ENCODE measurements around the gene ZNF433.

Gene ZNF433

GRCh38 chr19:12034198-12034597, 1.3 kb downstream of the ZNF433 start:
- Histone ChIP-seq H3K4me2 (no peak overlapping the region), H3K9ac (no peak overlapping the region), H3K27ac (no peak overlapping the region)

GRCh38 chr19:12015753-12016116, 19.7 kb downstream of the ZNF433 start:
- H3K4me3 ChIP-seq (IDR thresholded peaks at IDR 0.05; ENCODE audit: insufficient read depth, low read depth, low read length) = no peak overlapping the region
- no peaks in the 10 kb centered on the region for H4K20me1 ChIP-seq (ENCODE audit: insufficient read depth)
- no peaks in the 10 kb centered on the region for H3K36me3 ChIP-seq (ENCODE audit: insufficient read depth)
- no peaks in the 10 kb centered on the region for H3K79me2 ChIP-seq (ENCODE audit: insufficient read depth, low read depth)
- TF ChIP-seq CTCF (conservative IDR thresholded peaks at IDR 0.05; ENCODE audit: low read depth, low read length) = no peak
- H3K9ac ChIP-seq = no peak overlapping the region
- no peaks in the 10 kb centered on the region for H3K4me1 ChIP-seq (ENCODE audit: low read depth, poor library complexity, severe bottlenecking)
- no peak overlapping the region for H2AFZ ChIP-seq (ENCODE audit: low read depth)
- no peak overlapping the region for H3K27ac ChIP-seq
- no peaks in the 10 kb centered on the region for H3K27me3 ChIP-seq (ENCODE audit: insufficient read depth, low read depth)
- H3K4me2 ChIP-seq = no peak overlapping the region

More at GRCh38 chr19:12034198-12034597, 1.3 kb downstream of the ZNF433 start:
- Histone ChIP-seq H4K20me1 (ENCODE audit: insufficient read depth) (no peaks in the 10 kb centered on the region), H3K4me1 (ENCODE audit: low read depth, poor library complexity, severe bottlenecking) (no peaks in the 10 kb centered on the region), H3K36me3 (ENCODE audit: insufficient read depth) (no peaks in the 10 kb centered on the region), H3K4me3 (IDR thresholded peaks at IDR 0.05; ENCODE audit: insufficient read depth, low read depth, low read length) (no peak overlapping the region), H3K27me3 (ENCODE audit: insufficient read depth, low read depth) (no peaks in the 10 kb centered on the region), H3K79me2 (ENCODE audit: insufficient read depth, low read depth) (no peaks in the 10 kb centered on the region), H2AFZ (ENCODE audit: low read depth) (no peak overlapping the region)
- no peak for TF ChIP-seq CTCF (conservative IDR thresholded peaks at IDR 0.05; ENCODE audit: low read depth, low read length)

- no peak for TF ChIP-seq CTCF (conservative IDR thresholded peaks at IDR 0.05; ENCODE audit: low read depth, low read length)
- Histone ChIP-seq H3K9ac (no peak overlapping the region), H3K4me3 (IDR thresholded peaks at IDR 0.05; ENCODE audit: insufficient read depth, low read depth, low read length) (no peak overlapping the region), H4K20me1 (ENCODE audit: insufficient read depth) (no peaks in the 10 kb centered on the region), H3K4me1 (ENCODE audit: low read depth, poor library complexity, severe bottlenecking) (no peaks in the 10 kb centered on the region), H3K79me2 (ENCODE audit: insufficient read depth, low read depth) (no peaks in the 10 kb centered on the region), H3K36me3 (ENCODE audit: insufficient read depth) (no peaks in the 10 kb centered on the region), H3K27ac (no peak overlapping the region), H3K27me3 (ENCODE audit: insufficient read depth, low read depth) (no peaks in the 10 kb centered on the region), H2AFZ (ENCODE audit: low read depth) (no peak overlapping the region), H3K4me2 (no peak overlapping the region)
These were observed 20.3 kb downstream of the ZNF433 start for GRCh38 chr19:12015015-12015752.

GRCh38 chr19:12000152-12000981, 35.1 kb downstream of the ZNF433 start:
- Histone ChIP-seq H3K4me3 (IDR thresholded peaks at IDR 0.05; ENCODE audit: insufficient read depth, low read depth, low read length) (no peak overlapping the region), H3K27me3 (ENCODE audit: insufficient read depth, low read depth) (no peaks in the 10 kb centered on the region), H3K4me2 (no peak overlapping the region), H3K79me2 (ENCODE audit: insufficient read depth, low read depth) (no peaks in the 10 kb centered on the region), H4K20me1 (ENCODE audit: insufficient read depth) (no peaks in the 10 kb centered on the region), H3K27ac (no peak overlapping the region), H3K4me1 (ENCODE audit: low read depth, poor library complexity, severe bottlenecking) (no peaks in the 10 kb centered on the region), H3K36me3 (ENCODE audit: insufficient read depth) (no peaks in the 10 kb centered on the region), H2AFZ (ENCODE audit: low read depth) (no peak overlapping the region), H3K9ac (no peak overlapping the region)
- TF ChIP-seq CTCF (conservative IDR thresholded peaks at IDR 0.05; ENCODE audit: low read depth, low read length) = no peak

Measured in KMS-11 (cell line).